ENCODE data around the gene MOB1A. TPM values are rescaled to one million over a fixed set of nuclear protein-coding genes. Genes with fewer than 3 reads are reported as not detected.

MOB1A gene
- 68.8 and 85.4 TPM in 2 replicates for total RNA-seq

GRCh38 chr2:74178211-74179062, at the start of gene MOB1A:
Gene MOB1A, minus strand, starts transcription at chr2:74178879. Its CDS starts 205 bp downstream, at chr2:74178674.

DNA sequence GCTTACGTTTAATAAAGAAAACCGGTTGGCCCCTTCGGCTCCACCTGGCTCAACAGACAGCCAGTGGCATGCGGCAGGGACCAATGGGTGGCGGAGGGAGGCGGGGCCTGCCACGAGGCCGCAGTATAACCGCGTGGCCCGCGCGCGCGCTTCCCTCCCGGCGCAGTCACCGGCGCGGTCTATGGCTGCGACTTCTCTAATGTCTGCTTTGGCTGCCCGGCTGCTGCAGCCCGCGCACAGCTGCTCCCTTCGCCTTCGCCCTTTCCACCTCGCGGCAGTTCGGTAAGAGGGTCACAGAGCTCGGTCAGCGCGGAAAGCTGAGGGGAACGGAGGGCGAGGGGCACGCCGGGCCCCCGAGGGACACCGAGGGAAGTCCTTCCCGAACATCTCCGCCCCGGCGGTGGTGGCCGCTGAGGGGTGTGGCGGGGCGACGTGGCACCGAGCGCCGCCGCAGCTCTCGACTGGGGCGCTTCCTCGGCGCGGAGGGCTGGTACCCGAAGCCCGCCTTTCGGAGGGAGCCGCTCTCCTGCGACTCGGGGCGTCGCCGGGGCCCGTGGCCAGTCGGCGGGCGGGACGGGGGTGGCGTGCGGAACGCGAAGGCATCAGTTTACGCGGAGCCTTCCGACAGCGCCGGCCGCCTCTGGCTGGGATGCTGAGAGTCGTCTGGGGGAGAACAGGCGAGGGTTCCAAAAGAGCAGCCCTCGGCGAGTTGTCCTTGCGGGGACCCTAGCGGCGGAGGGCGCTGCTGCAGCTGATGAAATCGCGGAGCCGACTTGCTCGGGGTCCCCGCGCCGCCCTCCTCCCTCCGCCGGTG, 20.0 kb upstream of the MOB1A start, which contains the start of gene MTHFD2:
MTHFD2 (plus strand) TSS at position 155 of the 814 bp plus-strand sequence; CDS start at position 182, 27 bp downstream.

GRCh38 chr2:74147727-74148456, 30.8 kb downstream of the MOB1A start, which contains the start of gene BOLA3:
Gene BOLA3, minus strand, starts transcription at chr2:74147912. Its CDS starts 38 bp downstream, at chr2:74147874.

Other genes starting within 250 kb of the MOB1A start
- 3.4 and 3.9 TPM in 2 replicates for gene TET3, start 194.0 kb downstream of the MOB1A start, total RNA-seq
- gene BOLA3, start 31.0 kb downstream of the MOB1A start, total RNA-seq = 26.2 and 39.9 TPM in 2 replicates
- gene MTHFD2, start 19.7 kb upstream of the MOB1A start, total RNA-seq = 181 and 208 TPM in 2 replicates
- under 0.01 and 0.16 TPM in 2 replicates for gene SLC4A5, start 164.5 kb upstream of the MOB1A start, total RNA-seq
- 113 and 118 TPM in 2 replicates for gene DCTN1, start 201.4 kb upstream of the MOB1A start, total RNA-seq
- gene C2orf81, start 242.7 kb upstream of the MOB1A start, total RNA-seq = under 0.01 and 0.49 TPM in 2 replicates
- 30.6 and 40.4 TPM in 2 replicates for gene WDR54, start 242.9 kb upstream of the MOB1A start, total RNA-seq